Activated B cell treated with CpG ODN at 0.5 μM for 24 hours (primary cell): ENCODE results near the gene KYNU. TPM values are rescaled to one million over a fixed set of nuclear protein-coding genes. Genes with fewer than 3 reads are reported as not detected.

Experiments
- ATAC-seq: fragments of 200-7000 bp; cut with Tn5 transposase; one replicate; pipeline ENCODE4 v1.10.0; 2021; ENCODE audit warnings: low read depth, mild to moderate bottlenecking, moderate library complexity
- CTCF ChIA-PET: fragments of 350-600 bp; sonication (Branson Sonifier 250); formaldehyde crosslinking; loops from one replicate; lab custom pipeline; 2021; ENCODE audit warnings: antibody characterized with exemption; lab: Charles Lee
- POLR2A ChIA-PET: fragments of 350-600 bp; sonication (Branson Sonifier 250); formaldehyde crosslinking; loops from one replicate; lab custom pipeline; 2021; ENCODE audit warnings: antibody characterized with exemption; lab: Charles Lee
- DNase-seq: peaks from one replicate; pipeline ENCODE4 v3.0.0; 2022
- H3K27ac Mint-ChIP-seq: one replicate; pipeline ENCODE4 v1.8.0; 2020; ENCODE audit warnings: mixed read lengths
- H3K27me3 Mint-ChIP-seq: one replicate; pipeline ENCODE4 v1.8.0; 2021; ENCODE audit warnings: mixed read lengths
- H3K36me3 Mint-ChIP-seq: one replicate; pipeline ENCODE4 v1.8.0; 2021; ENCODE audit warnings: low read depth, mixed read lengths
- H3K4me1 Mint-ChIP-seq: one replicate; pipeline ENCODE4 v1.8.0; 2021; ENCODE audit warnings: mixed read lengths
- H3K4me3 Mint-ChIP-seq: one replicate; pipeline ENCODE4 v1.8.0; 2020; ENCODE audit warnings: mild to moderate bottlenecking, mixed read lengths
- H3K9me3 Mint-ChIP-seq: one replicate; pipeline ENCODE4 v1.8.0; 2020; ENCODE audit warnings: mixed read lengths
- intact Hi-C: fragments of 100-400 bp; cut with micrococcal nuclease; formaldehyde crosslinking; loops from one replicate; pipeline ENCODE4 v1.15.1; 2024
- total RNA-seq: library from RNA; stranded (reverse); gene quantifications from 2 replicates; pipeline ENCODE4 v1.2.3, GENCODE V29; 2022
- TF ChIP-seq, protein P1 (sequence below): fragments of 200-600 bp; IDR thresholded peaks from one replicate; pipeline ENCODE4 v1.8.0; 2022; ENCODE audit warnings: antibody characterized with exemption, mild to moderate bottlenecking

The KYNU gene
- total RNA-seq, 1 donor from 2014 or later = 43.8 TPM

DNA sequence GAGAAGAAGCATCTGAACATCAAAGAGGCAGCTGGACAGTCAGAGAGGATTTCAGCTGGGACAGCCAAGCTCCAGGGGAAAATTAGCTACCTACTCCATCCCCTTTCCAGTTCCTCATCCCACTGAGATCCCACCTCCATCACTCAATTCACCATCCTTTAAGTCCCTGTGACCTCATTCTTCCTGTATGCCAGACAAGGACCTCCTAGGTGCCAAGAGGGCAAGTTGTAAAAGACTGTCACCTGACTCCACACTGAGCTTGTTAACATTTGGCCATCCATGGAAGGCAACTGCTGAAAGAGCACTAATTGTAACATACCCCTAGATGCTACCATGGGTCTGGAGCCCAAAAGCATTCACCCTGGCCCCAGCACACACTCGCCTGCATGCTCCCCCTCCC is 97.8 kb downstream of the KYNU start:
- no peak overlapping the region for H3K4me3 Mint-ChIP-seq
- H3K36me3 Mint-ChIP-seq = peaks cover 26% of the 10 kb centered on the region
- TF ChIP-seq, protein P1, sequence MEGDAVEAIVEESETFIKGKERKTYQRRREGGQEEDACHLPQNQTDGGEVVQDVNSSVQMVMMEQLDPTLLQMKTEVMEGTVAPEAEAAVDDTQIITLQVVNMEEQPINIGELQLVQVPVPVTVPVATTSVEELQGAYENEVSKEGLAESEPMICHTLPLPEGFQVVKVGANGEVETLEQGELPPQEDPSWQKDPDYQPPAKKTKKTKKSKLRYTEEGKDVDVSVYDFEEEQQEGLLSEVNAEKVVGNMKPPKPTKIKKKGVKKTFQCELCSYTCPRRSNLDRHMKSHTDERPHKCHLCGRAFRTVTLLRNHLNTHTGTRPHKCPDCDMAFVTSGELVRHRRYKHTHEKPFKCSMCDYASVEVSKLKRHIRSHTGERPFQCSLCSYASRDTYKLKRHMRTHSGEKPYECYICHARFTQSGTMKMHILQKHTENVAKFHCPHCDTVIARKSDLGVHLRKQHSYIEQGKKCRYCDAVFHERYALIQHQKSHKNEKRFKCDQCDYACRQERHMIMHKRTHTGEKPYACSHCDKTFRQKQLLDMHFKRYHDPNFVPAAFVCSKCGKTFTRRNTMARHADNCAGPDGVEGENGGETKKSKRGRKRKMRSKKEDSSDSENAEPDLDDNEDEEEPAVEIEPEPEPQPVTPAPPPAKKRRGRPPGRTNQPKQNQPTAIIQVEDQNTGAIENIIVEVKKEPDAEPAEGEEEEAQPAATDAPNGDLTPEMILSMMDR = no peak
- no peak for ATAC-seq
- CTCF ChIA-PET = interaction anchor here (1.0 kb wide), 1 partner anchor 29 kb away, joined by 3 read pairs; no protein-coding TSS in a partner anchor
- POLR2A ChIA-PET = no interaction called here
- no peaks in the 10 kb centered on the region for H3K9me3 Mint-ChIP-seq
- peaks cover 30% of the 10 kb centered on the region for H3K4me1 Mint-ChIP-seq
- no peak for DNase-seq
- H3K27ac Mint-ChIP-seq = peak overlapping the region; percentile 69
- H3K27me3 Mint-ChIP-seq = no peaks in the 10 kb centered on the region
- intact Hi-C loops = no loop called here

DNA sequence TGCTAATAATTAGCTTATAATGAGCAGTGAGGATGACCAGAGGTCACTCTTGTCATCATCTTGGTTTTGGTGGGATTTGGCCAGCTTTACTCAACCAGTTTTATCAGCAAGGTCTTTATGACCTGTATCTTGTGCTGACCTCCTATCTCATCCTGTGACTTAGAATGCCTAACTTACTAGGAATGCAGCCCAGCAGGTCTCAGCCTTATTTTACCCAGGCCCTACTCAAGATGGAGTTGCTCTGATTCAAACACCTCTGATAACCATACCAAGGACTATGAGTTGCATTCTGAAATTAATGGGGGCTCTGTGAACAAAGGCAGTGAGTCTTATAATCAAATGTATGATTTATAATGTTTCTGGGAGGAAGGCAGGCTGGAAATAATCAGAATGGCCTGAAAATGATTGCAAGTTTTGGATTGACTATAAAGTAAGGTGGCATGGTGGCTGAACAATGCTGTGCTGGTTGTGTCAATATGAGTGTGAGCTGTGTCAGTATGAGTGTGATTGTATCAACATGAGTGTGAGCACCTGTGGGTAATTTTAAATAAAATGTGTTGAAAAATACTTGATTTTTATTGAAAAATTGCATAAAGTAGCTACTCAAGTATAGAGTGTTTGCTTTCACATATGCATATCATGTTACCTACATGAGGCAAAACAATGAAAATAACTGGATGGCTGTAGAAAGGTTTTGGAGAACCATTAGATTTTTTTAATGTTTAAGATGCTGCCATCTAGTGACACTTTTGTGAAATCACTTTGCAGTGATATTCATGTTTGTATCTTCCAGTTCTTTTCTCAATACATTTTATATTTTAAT is 103.0 kb downstream of the KYNU start:
- intact Hi-C loops = loop anchor here (1.0 to 10.0 kb wide), 7 partner anchors 104 to 846 kb away; partner anchors contain the start of genes KYNU and LRP1B
- TF ChIP-seq, protein P1 = no peak
- ChIA-PET CTCF (interaction anchor here (0.8 to 5.6 kb wide), 8 partner anchors 9 to 321 kb away, joined by 3 to 35 read pairs (median 14); partner anchors contain the start of gene KYNU), POLR2A (no interaction called here)
- H3K36me3 Mint-ChIP-seq = peaks cover 19% of the 10 kb centered on the region
- H3K9me3 Mint-ChIP-seq = no peaks in the 10 kb centered on the region
- H3K27ac Mint-ChIP-seq = peak overlapping the region; percentile 74
- ATAC-seq (no peak), DNase-seq (no peak)
- peaks cover 35% of the 10 kb centered on the region for H3K4me1 Mint-ChIP-seq
- H3K4me3 Mint-ChIP-seq = no peak overlapping the region
- no peaks in the 10 kb centered on the region for H3K27me3 Mint-ChIP-seq

DNA sequence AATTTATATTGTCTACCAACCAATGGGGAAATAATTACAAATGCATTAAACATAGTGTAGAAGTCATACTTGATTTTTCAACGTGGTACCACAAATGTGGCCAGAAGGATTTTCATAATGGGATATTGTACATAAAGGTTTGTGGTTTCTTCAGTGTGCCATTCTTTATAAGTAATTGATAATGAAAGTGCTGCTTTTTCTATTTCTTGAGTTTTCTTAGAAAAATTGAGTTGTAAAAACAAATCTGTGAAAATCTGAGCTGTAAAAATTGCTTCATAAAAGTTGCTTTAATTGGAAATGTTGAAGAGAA is 103.6 kb downstream of the KYNU start:
- peaks cover 35% of the 10 kb centered on the region for H3K4me1 Mint-ChIP-seq

DNA sequence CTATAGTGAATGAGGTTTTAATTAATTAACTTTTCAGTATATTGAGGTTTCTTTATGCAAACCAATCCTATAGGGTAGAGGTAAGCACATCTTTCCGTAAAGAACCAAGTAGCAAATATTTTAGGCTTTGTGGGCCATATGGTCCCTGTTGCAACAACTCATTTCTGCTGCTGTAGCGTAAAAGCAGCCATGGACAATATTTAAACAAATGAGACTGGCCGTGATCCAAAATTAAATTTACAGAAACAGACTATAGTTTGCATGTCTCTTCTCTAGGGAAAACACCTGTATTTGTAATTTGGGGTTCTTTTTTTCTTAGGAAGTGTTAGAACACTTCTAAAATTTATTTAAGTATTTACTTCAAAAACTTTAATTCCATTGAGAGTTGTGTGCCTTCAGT is 104.3 kb downstream of the KYNU start:
- H3K9me3 Mint-ChIP-seq = no peaks in the 10 kb centered on the region
- no peak overlapping the region for H3K4me3 Mint-ChIP-seq
- H3K27ac Mint-ChIP-seq = no peak overlapping the region
- H3K27me3 Mint-ChIP-seq = no peaks in the 10 kb centered on the region
- TF ChIP-seq, protein P1 = no peak
- peaks cover 32% of the 10 kb centered on the region for H3K4me1 Mint-ChIP-seq
- DNase-seq (no peak), ATAC-seq (no peak)
- ChIA-PET POLR2A (no interaction called here), CTCF (interaction anchor here (0.8 to 5.6 kb wide), 6 partner anchors 8 to 299 kb away, joined by 3 to 35 read pairs (median 24); partner anchors contain the start of gene KYNU)
- intact Hi-C loops = loop anchor here (1.0 to 10.0 kb wide), 5 partner anchors 105 to 847 kb away; partner anchors contain the start of genes KYNU and LRP1B
- H3K36me3 Mint-ChIP-seq = peaks cover 23% of the 10 kb centered on the region

More for the DNA sequence above, 103.6 kb downstream of the KYNU start:
- Mint-ChIP-seq H3K27me3 (no peaks in the 10 kb centered on the region), H3K36me3 (peaks cover 17% of the 10 kb centered on the region), H3K9me3 (no peaks in the 10 kb centered on the region), H3K27ac (no peak overlapping the region), H3K4me3 (no peak overlapping the region)
- intact Hi-C loops = loop anchor here (1.0 to 10.0 kb wide), 5 partner anchors 104 to 846 kb away; partner anchors contain the start of genes KYNU and LRP1B
- TF ChIP-seq, protein P1 = no peak
- POLR2A ChIA-PET = no interaction called here
- no peak for ATAC-seq
- CTCF ChIA-PET = interaction anchor here (0.8 to 5.6 kb wide), 8 partner anchors 8 to 322 kb away, joined by 3 to 35 read pairs (median 14); partner anchors contain the start of gene KYNU
- no peak for DNase-seq

DNA sequence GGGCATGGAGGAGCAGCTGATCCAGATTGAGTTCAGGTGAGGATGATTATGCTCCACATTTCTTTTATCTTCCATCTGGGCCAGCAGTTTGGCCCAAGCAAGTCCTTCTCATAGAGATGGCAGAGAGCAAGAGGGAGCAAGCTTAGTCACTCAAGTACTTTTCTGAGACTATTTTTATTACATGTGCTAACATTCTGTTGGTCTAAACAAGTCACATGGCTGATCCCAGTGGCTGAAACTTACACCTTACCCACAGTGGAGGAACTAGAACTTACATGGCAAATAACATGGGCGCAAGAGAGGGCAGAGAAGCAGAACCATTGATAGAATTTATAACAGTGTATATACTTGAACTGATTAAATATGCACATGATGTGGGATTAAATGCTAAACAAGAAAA is 105.7 kb downstream of the KYNU start:
- H3K27me3 Mint-ChIP-seq = no peaks in the 10 kb centered on the region
- H3K9me3 Mint-ChIP-seq = no peaks in the 10 kb centered on the region
- H3K27ac Mint-ChIP-seq = peak overlapping the region; percentile 57
- CTCF ChIA-PET = interaction anchor here (1.0 kb wide), 1 partner anchor 188 kb away, joined by 3 read pairs; no protein-coding TSS in a partner anchor
- POLR2A ChIA-PET = no interaction called here
- peaks cover 36% of the 10 kb centered on the region for H3K36me3 Mint-ChIP-seq
- H3K4me1 Mint-ChIP-seq = peaks cover 27% of the 10 kb centered on the region
- intact Hi-C loops = loop anchor here (10.0 kb wide), 2 partner anchors 818 to 848 kb away; partner anchors contain the start of gene LRP1B
- no peak overlapping the region for H3K4me3 Mint-ChIP-seq
- ATAC-seq = peak; percentile 64
- no peak for DNase-seq
- TF ChIP-seq, protein P1 = no peak
